GM21576 (cell line): ENCODE results near the gene TRIP13.
"Not testable (repeated sequence)": the region's sequence is repeated elsewhere in the genome, so short reads cannot be mapped to it uniquely, and the experiment has no call there.

Source experiments
- ATAC-seq: cut with Tn5 transposase; IDR thresholded peaks from one replicate; pipeline ENCODE4 v1.9.1; 2021; ENCODE audit warnings: mild to moderate bottlenecking, moderate library complexity; ENCODE audit not compliant: unreplicated experiment

TRIP13 gene

GRCh38 chr5:916441-917293, 24.0 kb downstream of the TRIP13 start:
- no peak for ATAC-seq

- ATAC-seq = not testable (repeated sequence)
Measured at GRCh38 chr5:918717-919116, 26.0 kb downstream of the TRIP13 start.

- ATAC-seq = no peak
Measured at GRCh38 chr5:919356-920000, 26.8 kb downstream of the TRIP13 start.

- ATAC-seq = no peak
Measured at GRCh38 chr5:920321-920720, 27.6 kb downstream of the TRIP13 start.

GRCh38 chr5:921456-922435, 29.1 kb downstream of the TRIP13 start:
- ATAC-seq = no peak

GRCh38 chr5:922436-923280, 30.0 kb downstream of the TRIP13 start:
- ATAC-seq = no peak

- ATAC-seq = peak; percentile 79
Measured at GRCh38 chr5:923281-923873, 30.7 kb downstream of the TRIP13 start.

GRCh38 chr5:926417-927171, 33.9 kb downstream of the TRIP13 start:
- no peak for ATAC-seq

- ATAC-seq = no peak
Measured at GRCh38 chr5:927172-928015, 34.7 kb downstream of the TRIP13 start.

GRCh38 chr5:929182-929581, 36.5 kb downstream of the TRIP13 start:
- not testable (repeated sequence) for ATAC-seq

- ATAC-seq = no peak
Measured at GRCh38 chr5:929596-929995, 36.9 kb downstream of the TRIP13 start.

- no peak for ATAC-seq
Measured at GRCh38 chr5:930866-931265, 38.2 kb downstream of the TRIP13 start.

GRCh38 chr5:931570-932145, 39.0 kb downstream of the TRIP13 start:
- no peak for ATAC-seq

GRCh38 chr5:932151-932627, 39.5 kb downstream of the TRIP13 start:
- ATAC-seq = no peak

GRCh38 chr5:932628-933250, 40.1 kb downstream of the TRIP13 start:
- ATAC-seq = no peak

GRCh38 chr5:933251-933861, 40.7 kb downstream of the TRIP13 start:
- no peak for ATAC-seq

- ATAC-seq = not testable (repeated sequence)
Measured at GRCh38 chr5:933951-934350, 41.3 kb downstream of the TRIP13 start.
